Progenitor cell of endocrine pancreas (in vitro differentiated cells): Measurements from ENCODE around the gene C11orf21. TPM values are rescaled to one million over a fixed set of nuclear protein-coding genes. Genes with fewer than 3 reads are reported as not detected.

ENCODE experiments used
- DNase-seq: peaks from one replicate; pipeline ENCODE4 v3.0.0; 2021; ENCODE audit warnings: low spot score; ENCODE audit not compliant: unreplicated experiment
- H3K27ac Mint-ChIP-seq: 2 replicates; pipeline ENCODE4 v1.8.0; 2021; ENCODE audit warnings: mild to moderate bottlenecking, moderate library complexity, mixed read lengths
- H3K27me3 Mint-ChIP-seq: 2 replicates; pipeline ENCODE4 v1.8.0; 2021; ENCODE audit warnings: mixed read lengths
- H3K36me3 Mint-ChIP-seq: 2 replicates; pipeline ENCODE4 v1.8.0; 2022; ENCODE audit warnings: mixed read lengths; ENCODE audit not compliant: insufficient read depth
- H3K4me1 Mint-ChIP-seq: 2 replicates; pipeline ENCODE4 v1.8.0; 2021; ENCODE audit warnings: low read depth, mixed read lengths
- H3K4me3 Mint-ChIP-seq: 2 replicates; pipeline ENCODE4 v1.8.0; 2021; ENCODE audit warnings: low read depth, mild to moderate bottlenecking, moderate library complexity, mixed read lengths
- H3K9me3 Mint-ChIP-seq: 2 replicates; pipeline ENCODE4 v1.8.0; 2021; ENCODE audit warnings: low read depth, mixed read lengths
- CTCF ChIP-seq: fragments of 200-600 bp; sonication (generic); IDR thresholded peaks from one replicate; pipeline ENCODE4 v1.5.0; 2021; ENCODE audit warnings: antibody characterized with exemption, mild to moderate bottlenecking; ENCODE audit not compliant: unreplicated experiment
- total RNA-seq: library from RNA; stranded (reverse); gene quantifications from 2 replicates; pipeline ENCODE4 v1.2.1, GENCODE V29; 2021

The C11orf21 gene
- total RNA-seq, 1 donor from 2014 or later, result 0.69 TPM

- Mint-ChIP-seq H3K27ac (no peak overlapping the region), H3K36me3 (no peaks in the 10 kb centered on the region), H3K9me3 (no peaks in the 10 kb centered on the region), H3K27me3 (peaks cover 7% of the 10 kb centered on the region), H3K4me1 (peaks cover 6% of the 10 kb centered on the region), H3K4me3 (no peak overlapping the region)
- no peak for TF ChIP-seq CTCF
- no peak for DNase-seq
Observed at GRCh38 chr11:2303627-2304505, 2.1 kb upstream of the C11orf21 start.

GRCh38 chr11:2302896-2303626, 1.3 kb upstream of the C11orf21 start:
- TF ChIP-seq CTCF, result no peak
- H3K27ac Mint-ChIP-seq, result no peak overlapping the region
- no peaks in the 10 kb centered on the region for H3K36me3 Mint-ChIP-seq
- no peaks in the 10 kb centered on the region for H3K9me3 Mint-ChIP-seq
- peaks cover 8% of the 10 kb centered on the region for H3K27me3 Mint-ChIP-seq
- peaks cover 6% of the 10 kb centered on the region for H3K4me1 Mint-ChIP-seq
- no peak overlapping the region for H3K4me3 Mint-ChIP-seq
- no peak for DNase-seq

GRCh38 chr11:2302306-2302895, 683 bp upstream of the C11orf21 start:
- no peak overlapping the region for H3K4me3 Mint-ChIP-seq

GRCh38 chr11:2300936-2301630, 635 bp downstream of the C11orf21 start:
- no peaks in the 10 kb centered on the region for H3K36me3 Mint-ChIP-seq
- DNase-seq, result no peak
- no peak overlapping the region for H3K27ac Mint-ChIP-seq
- no peak overlapping the region for H3K4me3 Mint-ChIP-seq
- no peak for TF ChIP-seq CTCF
- H3K4me1 Mint-ChIP-seq, result peaks cover 6% of the 10 kb centered on the region
- H3K9me3 Mint-ChIP-seq, result no peaks in the 10 kb centered on the region
- H3K27me3 Mint-ChIP-seq, result peaks cover 15% of the 10 kb centered on the region

More at GRCh38 chr11:2302306-2302895, 683 bp upstream of the C11orf21 start:
- no peaks in the 10 kb centered on the region for H3K36me3 Mint-ChIP-seq
- no peak for DNase-seq
- H3K4me1 Mint-ChIP-seq, result peaks cover 6% of the 10 kb centered on the region
- no peak overlapping the region for H3K27ac Mint-ChIP-seq
- peaks cover 12% of the 10 kb centered on the region for H3K27me3 Mint-ChIP-seq
- no peaks in the 10 kb centered on the region for H3K9me3 Mint-ChIP-seq
- TF ChIP-seq CTCF, result no peak
